H9 (cell line): ENCODE data around the gene CTAG2. TPM values are rescaled to one million over a fixed set of nuclear protein-coding genes. Genes with fewer than 3 reads are reported as not detected.

Experiments used
- DNase-seq: peaks from one replicate; pipeline ENCODE4 v3.0.0-alpha.2; 2017
- H2AFZ ChIP-seq: one replicate; pipeline ENCODE4 v1.6.1; 2013; ENCODE audit warnings: mild to moderate bottlenecking, low read length, control low read depth, moderate library complexity
- H2AK5ac ChIP-seq: 2 replicates; pipeline ENCODE4 v1.6.1; 2013; ENCODE audit warnings: low read length, control low read depth, mixed read lengths; ENCODE audit not compliant: insufficient read length
- H2BK120ac ChIP-seq: one replicate; pipeline ENCODE4 v1.6.1; 2013; ENCODE audit warnings: low read depth, mild to moderate bottlenecking, low read length, control low read depth, inconsistent platforms; ENCODE audit not compliant: poor library complexity, severe bottlenecking
- H2BK12ac ChIP-seq: 2 replicates; pipeline ENCODE4 v1.6.1; 2013; ENCODE audit warnings: low read length, control low read depth, mixed read lengths, low read depth; ENCODE audit not compliant: insufficient read length
- H2BK15ac ChIP-seq: 2 replicates; pipeline ENCODE4 v1.6.1; 2013; ENCODE audit warnings: low read depth, low read length, control low read depth
- H2BK20ac ChIP-seq: one replicate; pipeline ENCODE4 v1.6.1; 2013; ENCODE audit warnings: low read depth, mild to moderate bottlenecking, low read length, control low read depth, inconsistent platforms; ENCODE audit not compliant: poor library complexity, severe bottlenecking
- H2BK5ac ChIP-seq: 2 replicates; pipeline ENCODE4 v1.6.1; 2013; ENCODE audit warnings: low read length, control low read depth, mixed read lengths; ENCODE audit not compliant: insufficient read length
- H3K14ac ChIP-seq: 2 replicates; pipeline ENCODE4 v1.6.1; 2013; ENCODE audit warnings: low read length, control low read depth; ENCODE audit not compliant: insufficient read depth
- H3K18ac ChIP-seq: 2 replicates; pipeline ENCODE4 v1.6.1; 2013; ENCODE audit warnings: low read depth, mild to moderate bottlenecking, mixed read lengths, low read length, control low read depth; ENCODE audit not compliant: insufficient read length
- H3K23ac ChIP-seq: 2 replicates; pipeline ENCODE4 v1.6.1; 2013; ENCODE audit warnings: low read length, control low read depth, mixed read lengths, low read depth; ENCODE audit not compliant: insufficient read length
- H3K23me2 ChIP-seq: 2 replicates; pipeline ENCODE4 v1.6.1; 2013; ENCODE audit warnings: low read depth, mild to moderate bottlenecking, mixed read lengths, low read length, control low read depth; ENCODE audit not compliant: insufficient read length, poor library complexity, severe bottlenecking
- H3K27ac ChIP-seq: 2 replicates; pipeline ENCODE4 v1.5.1; 2013; ENCODE audit warnings: low read length, control low read depth, mixed read lengths, low read depth; ENCODE audit not compliant: insufficient read length
- H3K27me3 ChIP-seq: 2 replicates; pipeline ENCODE4 v1.6.1; 2013; ENCODE audit warnings: low read length, control low read depth, inconsistent platforms; ENCODE audit not compliant: insufficient read depth
- H3K4ac ChIP-seq: 2 replicates; pipeline ENCODE4 v1.6.1; 2013; ENCODE audit warnings: low read depth, mild to moderate bottlenecking, control low read depth, inconsistent platforms, low read length, moderate library complexity
- H3K4me1 ChIP-seq: 2 replicates; pipeline ENCODE4 v1.6.1; 2013; ENCODE audit warnings: low read length, control low read depth, inconsistent platforms; ENCODE audit not compliant: insufficient read depth
- H3K4me2 ChIP-seq: 2 replicates; pipeline ENCODE4 v1.6.1; 2013; ENCODE audit warnings: low read length, control low read depth, mixed read lengths; ENCODE audit not compliant: insufficient read length, insufficient read depth
- H3K56ac ChIP-seq: 2 replicates; pipeline ENCODE4 v1.6.1; 2013; ENCODE audit warnings: low read depth, mild to moderate bottlenecking, mixed read lengths, low read length, control low read depth; ENCODE audit not compliant: insufficient read length
- H3K79me1 ChIP-seq: 2 replicates; pipeline ENCODE4 v1.6.1; 2013; ENCODE audit warnings: low read depth, mild to moderate bottlenecking, moderate library complexity, low read length, control low read depth, inconsistent platforms; ENCODE audit not compliant: insufficient read depth, poor library complexity, severe bottlenecking
- H3K79me2 ChIP-seq: 2 replicates; pipeline ENCODE4 v1.6.1; 2013; ENCODE audit warnings: low read length, control low read depth, inconsistent platforms; ENCODE audit not compliant: insufficient read depth
- H3K9ac ChIP-seq: 2 replicates; pipeline ENCODE4 v1.6.1; 2013; ENCODE audit warnings: low read length, control low read depth, mixed read lengths; ENCODE audit not compliant: insufficient read length; ENCODE audit errors: extremely low read depth
- H3K9me3 ChIP-seq: one replicate; pipeline ENCODE4 v1.6.1; 2013; ENCODE audit warnings: low read depth, low read length, inconsistent platforms; ENCODE audit not compliant: control insufficient read depth
- H3T11ph ChIP-seq: one replicate; pipeline ENCODE4 v1.6.1; 2013; ENCODE audit warnings: mild to moderate bottlenecking, low read length, control low read depth, inconsistent platforms
- H4K20me1 ChIP-seq: one replicate; pipeline ENCODE4 v1.6.1; 2013; ENCODE audit not compliant: control insufficient read depth, insufficient read length, insufficient read depth
- H4K5ac ChIP-seq: 2 replicates; pipeline ENCODE4 v1.6.1; 2013; ENCODE audit warnings: low read depth, mild to moderate bottlenecking, mixed read lengths, low read length, control low read depth; ENCODE audit not compliant: insufficient read length
- H4K8ac ChIP-seq: replicated peaks from 2 replicates; pipeline ENCODE4 v1.6.1; 2013; ENCODE audit warnings: low read length, control low read depth, mixed read lengths, low read depth; ENCODE audit not compliant: insufficient read length
- H4K91ac ChIP-seq: 2 replicates; pipeline ENCODE4 v1.6.1; 2013; ENCODE audit warnings: low read depth, mild to moderate bottlenecking, moderate library complexity, mixed read lengths, low read length, control low read depth; ENCODE audit not compliant: insufficient read length
- H3K27ac Mint-ChIP-seq, 3 experiments: 2 replicates in 2 of 3; 3 replicates in 1 of 3; pipeline ENCODE4 v1.8.0; 2020 to 2021; ENCODE audit warnings: mixed read lengths in 3 of 3, mild to moderate bottlenecking in 1 of 3, moderate library complexity in 1 of 3
- H3K27me3 Mint-ChIP-seq: 2 replicates; pipeline ENCODE4 v1.8.0; 2021; ENCODE audit warnings: low read depth, mild to moderate bottlenecking, moderate library complexity, mixed read lengths
- H3K36me3 Mint-ChIP-seq, 3 experiments: 2 replicates in 2 of 3; 3 replicates in 1 of 3; pipeline ENCODE4 v1.8.0; 2020 to 2021; ENCODE audit warnings: low read depth in 3 of 3, mixed read lengths in 3 of 3; ENCODE audit not compliant: insufficient read depth in 1 of 3
- H3K4me1 Mint-ChIP-seq, 2 experiments: 2 replicates each; pipeline ENCODE4 v1.8.0; 2020; ENCODE audit warnings: mixed read lengths in 2 of 2
- H3K4me3 Mint-ChIP-seq, 2 experiments: 2 replicates in 1 of 2; 3 replicates in 1 of 2; pipeline ENCODE4 v1.8.0; 2020 to 2021; ENCODE audit warnings: mild to moderate bottlenecking in 2 of 2, mixed read lengths in 2 of 2, moderate library complexity in 1 of 2
- H3K9me3 Mint-ChIP-seq, 2 experiments: 2 replicates in 1 of 2; 3 replicates in 1 of 2; pipeline ENCODE4 v1.8.0; 2020; ENCODE audit warnings: mild to moderate bottlenecking in 2 of 2, mixed read lengths in 2 of 2, moderate library complexity in 1 of 2
- WGBS: extraction: QIAGEN DNeasy Blood & Tissue Kit; methylation state at CpG from one replicate; pipeline ENCODE4 v1.1.7; 2013; ENCODE audit warnings: missing lambda C conversion rate, low lambda C conversion rate, mixed read lengths; ENCODE audit not compliant: insufficient read length; ENCODE audit errors: extremely low coverage; 5-methylcytosine and 5-hydroxymethylcytosine counted together
- total RNA-seq: library from RNA; stranded (reverse); gene quantifications from 2 replicates; pipeline ENCODE4 v1.2.1, GENCODE V29; 2021
- TF ChIP-seq, protein P1 (sequence below): fragments of 200-600 bp; sonication (generic); conservative IDR thresholded peaks from 3 replicates; pipeline ENCODE4 v1.8.0; 2021; ENCODE audit warnings: antibody characterized with exemption, mild to moderate bottlenecking

CTAG2 gene
- total RNA-seq, 1 experiment from 2014 or later = not detected

DNA sequence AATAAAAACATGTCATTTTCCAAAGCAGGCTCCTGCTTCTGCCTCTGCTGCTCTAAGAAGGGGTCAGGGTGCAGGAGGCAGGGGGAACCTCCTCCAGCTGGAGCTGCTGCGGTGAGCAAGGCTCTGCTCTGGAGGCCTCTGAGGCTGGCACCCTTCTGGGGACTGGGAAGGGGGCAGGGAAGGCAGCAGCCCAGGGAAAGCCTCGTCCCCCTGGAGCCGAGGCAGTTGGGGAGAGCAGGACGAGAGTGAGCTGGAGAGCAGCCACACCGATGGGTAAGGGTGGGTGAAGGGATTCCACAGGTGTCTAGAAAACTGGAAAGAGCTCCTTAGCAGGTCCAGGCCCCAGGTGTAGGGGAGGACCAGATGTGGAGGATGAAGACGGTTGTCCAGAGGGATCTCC is 2.0 kb upstream of the CTAG2 start:
- no CpG with 5 or more reads among the region's 6 CpGs for WGBS
- no peak overlapping the region for H3K27ac ChIP-seq
- no peaks in the 10 kb centered on the region for H3K79me2 ChIP-seq
- no peak overlapping the region for H2BK15ac ChIP-seq
- H3K23me2 ChIP-seq = no peaks in the 10 kb centered on the region
- no peak overlapping the region for H2BK20ac ChIP-seq
- H3K18ac ChIP-seq = no peak overlapping the region
- no peak overlapping the region for H2BK12ac ChIP-seq
- no peak overlapping the region for H3K23ac ChIP-seq
- H3K4me1 ChIP-seq = no peaks in the 10 kb centered on the region
- no peak for DNase-seq
- H2BK5ac ChIP-seq = no peak overlapping the region
- H3K36me3 Mint-ChIP-seq = peaks cover 0 to 3% (median 0%) of the 10 kb centered on the region in 3 experiments; a peak in 2 of 7 replicates
- peaks cover 26% of the 10 kb centered on the region for H3K9me3 ChIP-seq
- no peaks in the 10 kb centered on the region for H3K79me1 ChIP-seq
- no peak overlapping the region for H2BK120ac ChIP-seq
- H3K27ac Mint-ChIP-seq = no peak overlapping the region
- H4K20me1 ChIP-seq = no peaks in the 10 kb centered on the region
- H3K14ac ChIP-seq = no peak overlapping the region
- no peak overlapping the region for H2AK5ac ChIP-seq
- H2AFZ ChIP-seq = no peak overlapping the region
- TF ChIP-seq, protein P1, sequence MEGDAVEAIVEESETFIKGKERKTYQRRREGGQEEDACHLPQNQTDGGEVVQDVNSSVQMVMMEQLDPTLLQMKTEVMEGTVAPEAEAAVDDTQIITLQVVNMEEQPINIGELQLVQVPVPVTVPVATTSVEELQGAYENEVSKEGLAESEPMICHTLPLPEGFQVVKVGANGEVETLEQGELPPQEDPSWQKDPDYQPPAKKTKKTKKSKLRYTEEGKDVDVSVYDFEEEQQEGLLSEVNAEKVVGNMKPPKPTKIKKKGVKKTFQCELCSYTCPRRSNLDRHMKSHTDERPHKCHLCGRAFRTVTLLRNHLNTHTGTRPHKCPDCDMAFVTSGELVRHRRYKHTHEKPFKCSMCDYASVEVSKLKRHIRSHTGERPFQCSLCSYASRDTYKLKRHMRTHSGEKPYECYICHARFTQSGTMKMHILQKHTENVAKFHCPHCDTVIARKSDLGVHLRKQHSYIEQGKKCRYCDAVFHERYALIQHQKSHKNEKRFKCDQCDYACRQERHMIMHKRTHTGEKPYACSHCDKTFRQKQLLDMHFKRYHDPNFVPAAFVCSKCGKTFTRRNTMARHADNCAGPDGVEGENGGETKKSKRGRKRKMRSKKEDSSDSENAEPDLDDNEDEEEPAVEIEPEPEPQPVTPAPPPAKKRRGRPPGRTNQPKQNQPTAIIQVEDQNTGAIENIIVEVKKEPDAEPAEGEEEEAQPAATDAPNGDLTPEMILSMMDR = no peak
- no peak overlapping the region for H3T11ph ChIP-seq
- H3K9me3 Mint-ChIP-seq = peaks cover 60 to 67% of the 10 kb centered on the region in 2 experiments
- H3K4me3 Mint-ChIP-seq = no peak overlapping the region
- no peak overlapping the region for H3K56ac ChIP-seq
- no peak overlapping the region for H3K9ac ChIP-seq
- H4K5ac ChIP-seq = no peak overlapping the region
- H3K27me3 Mint-ChIP-seq = peaks cover 5% of the 10 kb centered on the region
- no peaks in the 10 kb centered on the region for H3K4me1 Mint-ChIP-seq
- no peak overlapping the region for H3K4ac ChIP-seq
- no peak overlapping the region for H4K91ac ChIP-seq
- no peak overlapping the region for H3K4me2 ChIP-seq
- no peak overlapping the region for H4K8ac ChIP-seq
- no peaks in the 10 kb centered on the region for H3K27me3 ChIP-seq
